HG03575 (cell line): ENCODE measurements around the gene ACTR1A.
"Not testable (repeated sequence)": the region's sequence is repeated elsewhere in the genome, so short reads cannot be mapped to it uniquely, and the experiment has no call there.

Source experiments
- ATAC-seq: cut with Tn5 transposase; IDR thresholded peaks from one replicate; pipeline ENCODE4 v1.9.1; 2021; ENCODE audit not compliant: unreplicated experiment, insufficient number of reproducible peaks, low FRiP score; ENCODE audit errors: extremely low read depth

Gene ACTR1A

GRCh38 chr10:102519246-102519825, 16.8 kb upstream of the ACTR1A start:
- no peak for ATAC-seq

- no peak for ATAC-seq
Observed at GRCh38 chr10:102517553-102517952, 15.0 kb upstream of the ACTR1A start.

GRCh38 chr10:102515724-102516123, 13.2 kb upstream of the ACTR1A start:
- ATAC-seq = no peak

GRCh38 chr10:102514487-102515311, 12.2 kb upstream of the ACTR1A start:
- no peak for ATAC-seq

GRCh38 chr10:102511583-102512274, 9.2 kb upstream of the ACTR1A start:
- ATAC-seq = no peak

- ATAC-seq = no peak
Observed at GRCh38 chr10:102509387-102509786, 6.9 kb upstream of the ACTR1A start.

GRCh38 chr10:102508506-102508905, 6.0 kb upstream of the ACTR1A start:
- no peak for ATAC-seq

- ATAC-seq = no peak
Observed at GRCh38 chr10:102507521-102507920, 5.0 kb upstream of the ACTR1A start.

- no peak for ATAC-seq
Observed at GRCh38 chr10:102505462-102506115, 3.1 kb upstream of the ACTR1A start.

- ATAC-seq = no peak
Observed at GRCh38 chr10:102504976-102505300, 2.4 kb upstream of the ACTR1A start.

- no peak for ATAC-seq
Observed at GRCh38 chr10:102504179-102504975, 1.9 kb upstream of the ACTR1A start.

- ATAC-seq = peak; percentile 49
Observed at GRCh38 chr10:102503264-102504178, 1.0 kb upstream of the ACTR1A start, which contains the start of gene SUFU. Gene SUFU (plus strand): TSS chr10:102503972. CDS start chr10:102504153, 181 bp downstream.

- ATAC-seq = no peak
Observed at GRCh38 chr10:102502029-102502336, 529 bp downstream of the ACTR1A start.

- no peak for ATAC-seq
Observed at GRCh38 chr10:102501201-102502028, 1.1 kb downstream of the ACTR1A start.

- not testable (repeated sequence) for ATAC-seq
Observed at GRCh38 chr10:102500686-102501085, 1.8 kb downstream of the ACTR1A start.

- no peak for ATAC-seq
Observed at GRCh38 chr10:102499356-102499755, 3.2 kb downstream of the ACTR1A start.

GRCh38 chr10:102497545-102497944, 5.0 kb downstream of the ACTR1A start:
- no peak for ATAC-seq
